NCI-H146 (cell line): ENCODE measurements around the gene MOB2.

ENCODE experiments used
- DNase-seq: peaks from one replicate; lab custom pipeline; 2025; lab: John Stamatoyannopoulos, UW

The MOB2 gene

GRCh38 chr11:1504138-1504537, 17.6 kb upstream of the MOB2 start:
- no peak for DNase-seq

- DNase-seq: no peak
Observed at GRCh38 chr11:1503708-1504104, 17.1 kb upstream of the MOB2 start.

GRCh38 chr11:1502954-1503707, 16.6 kb upstream of the MOB2 start:
- no peak for DNase-seq

DNA sequence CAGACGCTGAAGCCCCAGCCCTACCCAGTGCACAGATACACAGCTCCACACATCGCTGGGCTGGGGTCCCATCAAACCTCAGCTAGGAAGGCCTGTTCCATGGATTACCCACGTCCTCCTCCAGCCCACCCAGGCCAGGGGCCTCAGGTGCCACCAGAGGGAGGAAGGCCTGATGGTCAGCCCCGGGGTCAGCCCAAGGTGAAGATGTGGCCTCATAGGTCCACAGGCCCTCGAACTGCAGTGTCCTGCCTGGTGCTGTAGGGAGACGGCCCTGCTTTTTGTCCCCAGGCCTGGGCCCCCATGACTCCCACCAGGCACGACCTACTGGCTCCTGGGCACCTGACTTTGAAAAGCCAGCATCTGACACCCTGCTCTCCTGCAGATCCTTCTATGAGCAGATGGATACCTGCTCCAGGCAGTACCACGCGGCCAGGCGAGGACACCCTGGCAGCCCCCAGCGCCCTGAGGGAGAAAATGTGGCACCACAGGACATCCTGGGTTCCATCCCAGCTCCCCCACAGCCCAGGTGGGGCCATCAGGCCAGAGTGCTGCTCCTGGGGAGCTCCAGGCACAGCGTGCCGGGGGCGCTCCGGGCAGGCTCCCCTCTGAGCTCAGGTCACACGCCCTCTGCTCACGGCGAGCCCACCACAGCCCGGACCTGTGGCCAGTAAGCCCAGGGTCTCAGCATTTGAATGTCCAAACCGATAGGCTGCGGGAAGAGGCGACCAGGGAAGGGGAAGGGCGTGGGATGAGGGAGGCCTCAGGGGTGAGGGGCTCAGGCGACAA, 15.8 kb upstream of the MOB2 start:
- DNase-seq: no peak

- DNase-seq: no peak
Observed at GRCh38 chr11:1501421-1502167, 15.0 kb upstream of the MOB2 start.

DNA sequence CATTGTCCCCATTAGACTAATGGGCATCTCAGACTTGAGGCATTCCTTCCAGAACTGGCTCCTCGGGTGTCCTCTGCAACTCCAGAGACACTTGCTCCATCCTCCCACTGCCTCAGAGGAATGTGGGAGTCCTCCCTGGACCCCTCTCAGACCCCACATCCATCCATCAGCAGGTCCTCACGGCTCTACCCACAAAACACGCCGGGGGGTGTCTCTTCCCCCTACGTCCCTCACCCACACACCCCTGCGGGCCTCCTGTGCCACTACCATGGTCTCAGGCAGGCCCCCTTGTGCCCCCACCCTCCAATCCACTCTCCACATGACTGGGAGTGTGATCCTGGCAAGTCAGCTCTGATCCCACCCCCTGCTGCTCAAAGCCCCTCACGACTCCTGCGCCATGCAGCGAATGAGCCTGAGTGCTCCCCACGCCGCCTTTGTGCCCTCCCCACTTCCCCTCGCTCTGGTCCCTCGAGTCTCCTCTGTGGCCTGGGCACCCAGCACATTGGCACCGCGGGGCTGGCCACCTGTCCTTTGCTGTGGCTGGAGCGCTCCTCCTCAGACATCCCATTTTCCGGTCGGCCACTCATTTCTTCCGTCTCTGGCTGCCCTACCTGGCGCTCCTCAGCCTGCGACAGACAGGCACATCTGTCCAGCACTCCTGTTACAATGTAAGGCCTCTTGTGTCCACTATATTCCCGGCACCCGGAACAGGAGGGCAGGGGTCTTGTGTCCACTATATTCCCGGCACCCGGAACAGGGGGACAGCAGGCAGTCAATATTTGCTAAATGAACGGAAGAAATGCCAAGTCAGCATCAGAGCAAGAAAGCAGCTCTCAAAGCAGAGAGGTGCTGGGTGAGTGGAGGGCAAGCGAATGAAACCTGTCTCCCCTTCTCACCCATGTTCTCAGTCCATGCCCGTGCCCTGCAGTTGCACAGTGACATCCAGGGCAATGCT, 14.2 kb upstream of the MOB2 start:
- DNase-seq: no peak

- no peak for DNase-seq
Observed at GRCh38 chr11:1499899-1500298, 13.3 kb upstream of the MOB2 start.

- DNase-seq: no peak
Observed at GRCh38 chr11:1499261-1499890, 12.8 kb upstream of the MOB2 start.

- DNase-seq: no peak
Observed at GRCh38 chr11:1498262-1498661, 11.7 kb upstream of the MOB2 start.

DNA sequence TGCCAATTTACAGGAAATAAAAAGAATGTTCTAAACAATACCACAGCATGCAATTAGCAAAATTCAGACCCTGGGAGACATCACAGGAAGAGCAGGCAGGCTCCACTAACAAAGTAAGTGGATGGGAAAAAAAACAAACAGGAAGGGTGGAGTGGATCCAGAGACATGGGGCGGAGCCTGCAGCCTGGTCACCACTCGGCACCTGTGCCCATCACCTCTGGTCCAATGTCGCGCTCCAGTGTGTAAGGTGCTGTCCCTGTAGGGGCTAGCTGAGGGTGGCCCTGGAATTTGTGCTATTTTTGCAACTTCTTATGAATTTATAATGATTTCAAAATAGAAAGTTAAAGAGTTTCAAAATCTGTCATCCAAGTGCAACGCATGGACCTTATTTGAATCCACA, 11.0 kb upstream of the MOB2 start:
- DNase-seq: no peak

DNA sequence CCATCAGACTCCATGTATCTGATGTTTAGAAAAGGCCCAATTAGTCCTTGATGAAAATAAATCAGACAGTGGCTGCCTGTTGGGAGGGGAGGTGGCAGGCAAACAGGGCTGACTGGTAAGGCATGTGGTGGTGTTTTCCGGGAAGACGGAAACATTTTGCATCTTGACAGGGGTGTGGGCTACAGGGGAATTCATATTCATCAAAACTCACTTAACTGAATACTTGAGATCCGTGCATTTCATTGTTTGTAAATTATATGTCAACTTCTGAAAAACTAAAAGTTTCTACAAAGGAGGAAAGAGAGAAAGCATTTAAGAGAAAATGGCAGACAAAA, 10.1 kb upstream of the MOB2 start:
- no peak for DNase-seq

GRCh38 chr11:1496091-1496760, 9.6 kb upstream of the MOB2 start:
- no peak for DNase-seq

DNA sequence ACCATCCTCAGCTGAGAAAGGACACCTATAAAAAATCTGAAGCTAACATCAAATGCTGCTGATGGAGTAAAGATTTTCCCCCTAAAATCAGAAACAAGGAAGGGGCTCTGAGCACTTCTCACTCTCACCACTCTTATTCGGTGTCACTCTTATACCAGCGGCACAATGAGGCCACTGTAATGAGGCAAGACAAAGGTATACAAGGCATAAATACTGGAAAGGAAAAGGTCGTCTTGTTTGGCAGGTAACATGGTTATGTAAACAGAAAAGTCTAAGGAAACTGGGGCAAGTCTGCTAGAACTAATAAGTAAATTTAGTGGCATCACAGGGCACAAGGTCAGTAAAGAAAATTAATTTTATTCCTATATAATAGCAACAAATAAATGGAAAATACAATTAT, 8.1 kb upstream of the MOB2 start:
- no peak for DNase-seq

GRCh38 chr11:1493650-1494244, 7.2 kb upstream of the MOB2 start:
- DNase-seq: no peak

- DNase-seq: no peak
Observed at GRCh38 chr11:1491379-1491778, 4.8 kb upstream of the MOB2 start.

DNA sequence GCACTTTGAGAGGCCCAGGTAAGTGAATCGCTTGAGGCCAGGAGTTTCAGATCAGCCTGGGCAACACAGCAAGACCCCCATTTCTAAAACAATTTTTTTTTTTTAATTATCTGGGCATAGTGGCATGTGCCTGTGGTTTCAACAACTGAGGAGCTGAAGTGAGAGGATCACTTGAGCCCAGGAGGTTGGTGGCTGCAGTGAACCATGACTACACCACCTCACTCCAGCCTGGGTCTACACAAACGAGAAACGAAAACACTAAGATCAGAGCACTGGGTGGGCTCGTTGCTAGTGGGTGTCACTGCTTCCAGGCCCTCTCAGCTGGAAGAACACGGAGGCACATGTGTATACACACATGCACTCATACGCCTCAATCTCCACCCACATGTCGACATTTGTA, 4.1 kb upstream of the MOB2 start:
- no peak for DNase-seq

GRCh38 chr11:1488575-1489180, 2.1 kb upstream of the MOB2 start:
- DNase-seq: no peak

DNA sequence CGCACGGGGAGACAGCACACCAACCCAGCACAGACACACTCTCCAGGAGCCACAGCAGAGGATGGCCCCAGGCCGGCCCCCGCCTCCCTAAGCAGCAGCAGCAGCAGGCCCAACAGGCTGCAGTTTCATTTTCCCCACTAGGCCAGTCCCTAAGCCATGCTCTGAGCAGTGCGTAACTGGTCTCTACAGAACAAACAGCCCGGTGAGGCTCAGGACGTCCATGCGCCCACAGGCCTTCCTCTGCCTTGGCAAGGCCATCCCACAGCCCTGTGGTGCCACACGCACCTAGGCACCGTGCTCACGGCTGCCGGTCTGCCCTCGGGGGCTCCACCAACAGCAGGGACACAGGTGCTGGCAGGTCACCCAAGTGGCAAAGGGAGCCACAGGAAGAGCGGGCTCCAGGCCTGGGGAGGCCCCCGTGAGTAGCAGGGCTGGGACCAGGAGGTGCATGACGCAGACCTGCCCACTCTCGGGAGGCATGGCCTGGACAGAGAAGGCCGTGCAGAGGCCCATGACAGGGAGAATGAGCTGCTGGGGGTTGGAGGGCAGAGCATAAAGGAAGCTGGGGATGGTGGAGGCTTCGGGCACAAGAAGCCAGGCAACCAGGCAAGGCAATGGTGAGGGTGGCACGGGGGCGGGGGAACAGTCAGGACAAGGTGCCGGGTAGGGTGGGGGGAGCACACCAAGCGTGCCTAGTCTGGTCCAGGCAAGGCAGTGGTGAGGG, 1.4 kb upstream of the MOB2 start:
- no peak for DNase-seq
